Measurements from ENCODE around the gene ECI2.
A peak's percentile ranks its signal among the peaks of the same experiment; 100 is the strongest.
"Not testable (repeated sequence)": the region's sequence is repeated elsewhere in the genome, so short reads cannot be mapped to it uniquely, and the experiment has no call there.

ECI2 gene

GRCh38 chr6:4145083-4145482 lies 9.7 kb upstream of the ECI2 start:
- no peak overlapping the region for H3K27ac ChIP-seq
- no peak for DNase-seq (ENCODE audit: low read depth, low spot score)

GRCh38 chr6:4139272-4139671 lies 3.9 kb upstream of the ECI2 start:
- H3K27ac ChIP-seq: no peak overlapping the region
- no peak for DNase-seq (ENCODE audit: low read depth, low spot score)

- no peak overlapping the region for H3K27ac ChIP-seq
- no peak for DNase-seq (ENCODE audit: low read depth, low spot score)
These were observed 2.8 kb upstream of the ECI2 start for GRCh38 chr6:4138186-4138585.

- H3K27ac ChIP-seq: peak overlapping the region; percentile 22
- no peak for DNase-seq (ENCODE audit: low read depth, low spot score)
These were observed 1.0 kb upstream of the ECI2 start for GRCh38 chr6:4136354-4136831.

GRCh38 chr6:4135665-4136353 lies 434 bp upstream of the ECI2 start:
- DNase-seq (ENCODE audit: low read depth, low spot score): peak; percentile 24
- peak overlapping the region; percentile 22 for H3K27ac ChIP-seq

- peak overlapping the region; percentile 49 for H3K27ac ChIP-seq
- DNase-seq (ENCODE audit: low read depth, low spot score): no peak
These were observed 1.2 kb downstream of the ECI2 start for GRCh38 chr6:4133941-4134838.

- DNase-seq (ENCODE audit: low read depth, low spot score): no peak
- H3K27ac ChIP-seq: no peak overlapping the region
These were observed 4.9 kb downstream of the ECI2 start for GRCh38 chr6:4130357-4130987.

- no peak overlapping the region for H3K27ac ChIP-seq
- DNase-seq (ENCODE audit: low read depth, low spot score): no peak
These were observed 5.9 kb downstream of the ECI2 start for GRCh38 chr6:4129446-4129845.

GRCh38 chr6:4128748-4129147 lies 6.6 kb downstream of the ECI2 start:
- DNase-seq (ENCODE audit: low read depth, low spot score): no peak
- H3K27ac ChIP-seq: no peak overlapping the region

GRCh38 chr6:4128072-4128471 lies 7.3 kb downstream of the ECI2 start:
- H3K27ac ChIP-seq: no peak overlapping the region
- DNase-seq (ENCODE audit: low read depth, low spot score): no peak

- H3K27ac ChIP-seq: peak overlapping the region; percentile 11
- peak; percentile 26 for DNase-seq (ENCODE audit: low read depth, low spot score)
These were observed 9.2 kb downstream of the ECI2 start for GRCh38 chr6:4125933-4126864.

GRCh38 chr6:4125500-4125899 lies 9.9 kb downstream of the ECI2 start:
- H3K27ac ChIP-seq: no peak overlapping the region
- DNase-seq (ENCODE audit: low read depth, low spot score): no peak

- no peak for DNase-seq (ENCODE audit: low read depth, low spot score)
- H3K27ac ChIP-seq: no peak overlapping the region
These were observed 11.0 kb downstream of the ECI2 start for GRCh38 chr6:4124351-4124750.

- no peak overlapping the region for H3K27ac ChIP-seq
- no peak for DNase-seq (ENCODE audit: low read depth, low spot score)
These were observed 19.6 kb downstream of the ECI2 start for GRCh38 chr6:4115741-4116140.

- no peak overlapping the region for H3K27ac ChIP-seq
- DNase-seq (ENCODE audit: low read depth, low spot score): no peak
These were observed 21.3 kb downstream of the ECI2 start for GRCh38 chr6:4114123-4114522.

- no peak overlapping the region for H3K27ac ChIP-seq
- no peak for DNase-seq (ENCODE audit: low read depth, low spot score)
These were observed 21.7 kb downstream of the ECI2 start for GRCh38 chr6:4113649-4114048.

- no peak for DNase-seq (ENCODE audit: low read depth, low spot score)
- H3K27ac ChIP-seq: no peak overlapping the region
These were observed 23.0 kb downstream of the ECI2 start for GRCh38 chr6:4112366-4112765.

GRCh38 chr6:4109363-4109815 lies 26.0 kb downstream of the ECI2 start:
- DNase-seq (ENCODE audit: low read depth, low spot score); H3K27ac ChIP-seq: not testable (repeated sequence)

GRCh38 chr6:4108561-4109093 lies 26.7 kb downstream of the ECI2 start:
- DNase-seq (ENCODE audit: low read depth, low spot score): no peak

GRCh38 chr6:4107873-4108272 lies 27.5 kb downstream of the ECI2 start:
- H3K27ac ChIP-seq: no peak overlapping the region
- no peak for DNase-seq (ENCODE audit: low read depth, low spot score)

More at GRCh38 chr6:4108561-4109093, 26.7 kb downstream of the ECI2 start:
- H3K27ac ChIP-seq: no peak overlapping the region

Data from epithelial cell of prostate (primary cell).